ENCODE measurements around the gene HMX1.

DNA sequence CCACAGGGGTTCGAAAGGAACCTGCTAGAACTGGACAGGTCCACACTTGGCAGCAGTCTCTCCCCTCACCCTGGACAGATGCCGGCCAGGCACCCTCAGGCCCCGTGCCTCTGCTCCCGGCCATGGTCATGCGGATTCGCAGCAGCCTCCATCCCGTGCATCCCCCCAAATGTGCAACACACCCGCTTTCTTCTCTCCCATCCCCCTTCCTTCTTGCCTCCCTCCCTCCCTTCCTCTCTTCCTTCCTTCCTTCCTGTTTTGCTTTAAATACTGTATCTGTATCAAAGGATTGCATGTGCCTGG lies 35.0 kb upstream of the HMX1 start:
- TF ChIP-seq, protein P1, sequence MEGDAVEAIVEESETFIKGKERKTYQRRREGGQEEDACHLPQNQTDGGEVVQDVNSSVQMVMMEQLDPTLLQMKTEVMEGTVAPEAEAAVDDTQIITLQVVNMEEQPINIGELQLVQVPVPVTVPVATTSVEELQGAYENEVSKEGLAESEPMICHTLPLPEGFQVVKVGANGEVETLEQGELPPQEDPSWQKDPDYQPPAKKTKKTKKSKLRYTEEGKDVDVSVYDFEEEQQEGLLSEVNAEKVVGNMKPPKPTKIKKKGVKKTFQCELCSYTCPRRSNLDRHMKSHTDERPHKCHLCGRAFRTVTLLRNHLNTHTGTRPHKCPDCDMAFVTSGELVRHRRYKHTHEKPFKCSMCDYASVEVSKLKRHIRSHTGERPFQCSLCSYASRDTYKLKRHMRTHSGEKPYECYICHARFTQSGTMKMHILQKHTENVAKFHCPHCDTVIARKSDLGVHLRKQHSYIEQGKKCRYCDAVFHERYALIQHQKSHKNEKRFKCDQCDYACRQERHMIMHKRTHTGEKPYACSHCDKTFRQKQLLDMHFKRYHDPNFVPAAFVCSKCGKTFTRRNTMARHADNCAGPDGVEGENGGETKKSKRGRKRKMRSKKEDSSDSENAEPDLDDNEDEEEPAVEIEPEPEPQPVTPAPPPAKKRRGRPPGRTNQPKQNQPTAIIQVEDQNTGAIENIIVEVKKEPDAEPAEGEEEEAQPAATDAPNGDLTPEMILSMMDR (IDR thresholded peaks at IDR 0.05): no peak
- TF ChIP-seq POLR2A (IDR thresholded peaks at IDR 0.05): no peak

Data from thyroid gland (tissue), 4 donors.